PC-9 (cell line): Measurements from ENCODE around the gene FOXJ1. TPM values are rescaled to one million over a fixed set of nuclear protein-coding genes. Genes with fewer than 3 reads are reported as not detected.
"Not testable (repeated sequence)": the region's sequence is repeated elsewhere in the genome, so short reads cannot be mapped to it uniquely, and the experiment has no call there.

Experiments used
- BruUV-seq: library from RNA; stranded (reverse); fragments of 400-500 nt; replicated peaks from 2 replicates; lab custom pipeline; 2021; lab: Mats Ljungman, UMichigan
- CTCF ChIA-PET: fragments of 300-600 bp; sonication (Branson Sonifier 250); formaldehyde crosslinking; loops from one replicate; lab custom pipeline; 2022; ENCODE audit warnings: antibody characterized with exemption; lab: Charles Lee
- POLR2A ChIA-PET: fragments of 300-600 bp; sonication (Branson Sonifier 250); formaldehyde crosslinking; loops from one replicate; lab custom pipeline; 2022; ENCODE audit warnings: antibody characterized with exemption; ENCODE audit not compliant: unreplicated experiment; lab: Charles Lee
- DNase-seq, 2 experiments: peaks; one replicate each; pipeline versions ENCODE4 v3.0.0 to v3.0.0-alpha.2; 2015 to 2022; ENCODE audit warnings: mixed read lengths in 1 of 2
- H2AFZ ChIP-seq: fragments of 200-600 bp; sonication (generic); 2 replicates; pipeline ENCODE4 v1.8.1; 2017; ENCODE audit warnings: antibody characterized with exemption
- H3F3A ChIP-seq: fragments of 200-600 bp; sonication (generic); 2 replicates; pipeline ENCODE4 v1.8.1; 2017; ENCODE audit warnings: antibody characterized with exemption, mild to moderate bottlenecking, low read depth; ENCODE audit not compliant: insufficient read depth
- H3K27ac ChIP-seq: fragments of 200-600 bp; sonication (generic); 2 replicates; pipeline ENCODE4 v1.6.1; 2016; ENCODE audit warnings: mixed run types
- H3K27me3 ChIP-seq: fragments of 200-600 bp; sonication (generic); 2 replicates; pipeline ENCODE4 v1.6.1; 2016; ENCODE audit warnings: low read depth, mixed run types; ENCODE audit not compliant: insufficient read depth
- H3K36me3 ChIP-seq: fragments of 200-600 bp; sonication (generic); 2 replicates; pipeline ENCODE4 v1.6.1; 2016; ENCODE audit warnings: low read depth, mixed run types
- H3K4me1 ChIP-seq: fragments of 200-600 bp; sonication (generic); replicated peaks from 2 replicates; pipeline ENCODE4 v1.6.1; 2016; ENCODE audit warnings: mixed run types; ENCODE audit not compliant: insufficient read depth
- H3K4me2 ChIP-seq: fragments of 200-600 bp; sonication (generic); 2 replicates; pipeline ENCODE4 v1.6.1; 2017; ENCODE audit warnings: mixed run types
- H3K4me3 ChIP-seq: fragments of 200-600 bp; sonication (generic); 2 replicates; pipeline ENCODE4 v1.6.1; 2016; ENCODE audit warnings: mixed run types
- H3K79me2 ChIP-seq: fragments of 200-600 bp; sonication (generic); 2 replicates; pipeline ENCODE4 v1.6.1; 2017; ENCODE audit warnings: low read depth, mixed run types
- H3K9me2 ChIP-seq: fragments of 200-600 bp; sonication (generic); 2 replicates; pipeline ENCODE4 v1.8.1; 2017; ENCODE audit warnings: mild to moderate bottlenecking; ENCODE audit not compliant: insufficient read depth
- H3K9me3 ChIP-seq: fragments of 200-600 bp; sonication (generic); 2 replicates; pipeline ENCODE4 v1.8.1; 2016; ENCODE audit warnings: low read depth; ENCODE audit not compliant: insufficient read depth
- H4K20me1 ChIP-seq: fragments of 200-600 bp; sonication (generic); 2 replicates; pipeline ENCODE4 v1.8.1; 2017; ENCODE audit not compliant: insufficient read depth
- CTCF ChIP-seq: fragments of 200-600 bp; sonication (generic); conservative IDR thresholded peaks from 2 replicates; pipeline ENCODE4 v1.6.1; 2017; ENCODE audit warnings: mixed run types, antibody characterized with exemption, mild to moderate bottlenecking, moderate library complexity
- EZH2 ChIP-seq: fragments of 200-600 bp; sonication (generic); IDR thresholded peaks from 2 replicates; pipeline ENCODE4 v1.8.0; 2017; ENCODE audit warnings: antibody characterized with exemption, low read depth
- intact Hi-C: fragments of 100-400 bp; cut with micrococcal nuclease; formaldehyde crosslinking; loops from one replicate; pipeline ENCODE4 v1.10.0; 2022; ENCODE audit not compliant: unreplicated experiment
- total RNA-seq: library from RNA; stranded (reverse); gene quantifications from 2 replicates; pipeline ENCODE4 v1.2.3, GENCODE V29; 2021

The FOXJ1 gene
- total RNA-seq, 1 experiment from 2014 or later, result 23.7 TPM

- intact Hi-C loops, result no loop called here
- POLR2A ChIA-PET, result no interaction called here
- CTCF ChIA-PET, result interaction anchor here (0.5 kb wide), 1 partner anchor 92 kb away, joined by 8 read pairs; no protein-coding TSS in a partner anchor
Observed at GRCh38 chr17:76188213-76189016, 47.4 kb upstream of the FOXJ1 start.

GRCh38 chr17:76186774-76187173 is 45.7 kb upstream of the FOXJ1 start:
- H3K9me2 ChIP-seq, CTCF ChIA-PET, intact Hi-C loops, H4K20me1 ChIP-seq, H3K79me2 ChIP-seq, POLR2A ChIA-PET, H3F3A ChIP-seq, H3K36me3 ChIP-seq, H3K27me3 ChIP-seq, H3K4me1 ChIP-seq, H3K4me3 ChIP-seq, BruUV-seq, H2AFZ ChIP-seq, H3K27ac ChIP-seq, DNase-seq, H3K4me2 ChIP-seq, H3K9me3 ChIP-seq: not testable (repeated sequence)

More at GRCh38 chr17:76188213-76189016, 47.4 kb upstream of the FOXJ1 start:
- H3K4me2 ChIP-seq, result no peak overlapping the region
- no peak for DNase-seq
- H3K9me3 ChIP-seq, result no peaks in the 10 kb centered on the region
- H3K79me2 ChIP-seq, result no peaks in the 10 kb centered on the region
- H3K9me2 ChIP-seq, result no peaks in the 10 kb centered on the region
- H3K4me3 ChIP-seq, result no peak overlapping the region
- no peaks in the 10 kb centered on the region for H3K27me3 ChIP-seq
- no peaks in the 10 kb centered on the region for H3F3A ChIP-seq
- no peaks in the 10 kb centered on the region for H3K36me3 ChIP-seq
- H2AFZ ChIP-seq, result no peak overlapping the region
- no TSS peak for BruUV-seq
- no peaks in the 10 kb centered on the region for H4K20me1 ChIP-seq
- no peak for TF ChIP-seq CTCF
- TF ChIP-seq EZH2, result no peak
- H3K4me1 ChIP-seq, result no peaks in the 10 kb centered on the region
- no peak overlapping the region for H3K27ac ChIP-seq

GRCh38 chr17:76184290-76184689 is 43.2 kb upstream of the FOXJ1 start:
- no peak for DNase-seq
- Histone ChIP-seq H3K9me2 (no peaks in the 10 kb centered on the region), H3K4me2 (no peak overlapping the region), H3K9me3 (no peaks in the 10 kb centered on the region), H3F3A (no peaks in the 10 kb centered on the region), H3K36me3 (no peaks in the 10 kb centered on the region), H3K79me2 (no peaks in the 10 kb centered on the region), H3K27ac (no peak overlapping the region), H3K27me3 (no peaks in the 10 kb centered on the region), H4K20me1 (no peaks in the 10 kb centered on the region), H2AFZ (no peak overlapping the region), H3K4me3 (no peak overlapping the region), H3K4me1 (0 out of 2 replicates have a peak, but pooled peaks cover 5% of the 10 kb centered on the region)
- CTCF ChIA-PET, result no interaction called here
- intact Hi-C loops, result loop anchor here (5.0 kb wide), 1 partner anchor 93 kb away; no protein-coding TSS in a partner anchor
- POLR2A ChIA-PET, result interaction anchor here (0.5 kb wide), 2 partner anchors 75 to 1176 kb away, joined by 3 to 4 read pairs; no protein-coding TSS in a partner anchor
- no peak for TF ChIP-seq CTCF
- no peak for TF ChIP-seq EZH2
- no TSS peak for BruUV-seq
